Retinal pigment epithelial cell (primary cell): ENCODE measurements around the gene FRMD4B.

ENCODE experiments used
- DNase-seq: peaks from one replicate; pipeline ENCODE4 v3.0.0-alpha.2; 2010; ENCODE audit warnings: low read depth
- H3K4me3 ChIP-seq: 2 replicates; pipeline ENCODE4 v1.5.1; 2011; ENCODE audit warnings: mild to moderate bottlenecking, low read length, control low read depth, moderate library complexity
- TF ChIP-seq, protein P1 (sequence below): conservative IDR thresholded peaks from 2 replicates; pipeline ENCODE4 v1.5.1; 2011; ENCODE audit warnings: low read depth, low read length, control low read depth, inconsistent platforms

The FRMD4B gene

DNA sequence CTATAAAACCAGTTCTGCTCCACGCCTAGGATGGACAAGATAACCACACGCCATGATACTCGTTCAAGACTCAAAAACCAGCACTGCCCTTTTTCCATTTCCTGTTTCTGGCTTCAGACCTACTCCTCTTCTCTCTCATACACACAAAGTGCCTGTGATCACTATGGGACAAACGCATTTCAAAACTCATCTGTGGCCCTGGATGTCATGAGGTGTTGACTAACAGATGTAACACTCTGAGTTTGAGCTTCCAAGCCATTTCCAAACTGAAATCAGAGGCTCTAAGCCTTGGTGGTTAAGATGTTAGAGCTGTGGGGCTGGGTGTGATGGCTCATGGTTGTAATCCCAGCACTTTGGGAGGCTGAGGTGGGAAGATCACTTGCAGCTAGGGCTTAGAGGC, 207.8 kb downstream of the FRMD4B start:
- no peak overlapping the region for H3K4me3 ChIP-seq
- TF ChIP-seq, protein P1, sequence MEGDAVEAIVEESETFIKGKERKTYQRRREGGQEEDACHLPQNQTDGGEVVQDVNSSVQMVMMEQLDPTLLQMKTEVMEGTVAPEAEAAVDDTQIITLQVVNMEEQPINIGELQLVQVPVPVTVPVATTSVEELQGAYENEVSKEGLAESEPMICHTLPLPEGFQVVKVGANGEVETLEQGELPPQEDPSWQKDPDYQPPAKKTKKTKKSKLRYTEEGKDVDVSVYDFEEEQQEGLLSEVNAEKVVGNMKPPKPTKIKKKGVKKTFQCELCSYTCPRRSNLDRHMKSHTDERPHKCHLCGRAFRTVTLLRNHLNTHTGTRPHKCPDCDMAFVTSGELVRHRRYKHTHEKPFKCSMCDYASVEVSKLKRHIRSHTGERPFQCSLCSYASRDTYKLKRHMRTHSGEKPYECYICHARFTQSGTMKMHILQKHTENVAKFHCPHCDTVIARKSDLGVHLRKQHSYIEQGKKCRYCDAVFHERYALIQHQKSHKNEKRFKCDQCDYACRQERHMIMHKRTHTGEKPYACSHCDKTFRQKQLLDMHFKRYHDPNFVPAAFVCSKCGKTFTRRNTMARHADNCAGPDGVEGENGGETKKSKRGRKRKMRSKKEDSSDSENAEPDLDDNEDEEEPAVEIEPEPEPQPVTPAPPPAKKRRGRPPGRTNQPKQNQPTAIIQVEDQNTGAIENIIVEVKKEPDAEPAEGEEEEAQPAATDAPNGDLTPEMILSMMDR: no peak
- no peak for DNase-seq

DNA sequence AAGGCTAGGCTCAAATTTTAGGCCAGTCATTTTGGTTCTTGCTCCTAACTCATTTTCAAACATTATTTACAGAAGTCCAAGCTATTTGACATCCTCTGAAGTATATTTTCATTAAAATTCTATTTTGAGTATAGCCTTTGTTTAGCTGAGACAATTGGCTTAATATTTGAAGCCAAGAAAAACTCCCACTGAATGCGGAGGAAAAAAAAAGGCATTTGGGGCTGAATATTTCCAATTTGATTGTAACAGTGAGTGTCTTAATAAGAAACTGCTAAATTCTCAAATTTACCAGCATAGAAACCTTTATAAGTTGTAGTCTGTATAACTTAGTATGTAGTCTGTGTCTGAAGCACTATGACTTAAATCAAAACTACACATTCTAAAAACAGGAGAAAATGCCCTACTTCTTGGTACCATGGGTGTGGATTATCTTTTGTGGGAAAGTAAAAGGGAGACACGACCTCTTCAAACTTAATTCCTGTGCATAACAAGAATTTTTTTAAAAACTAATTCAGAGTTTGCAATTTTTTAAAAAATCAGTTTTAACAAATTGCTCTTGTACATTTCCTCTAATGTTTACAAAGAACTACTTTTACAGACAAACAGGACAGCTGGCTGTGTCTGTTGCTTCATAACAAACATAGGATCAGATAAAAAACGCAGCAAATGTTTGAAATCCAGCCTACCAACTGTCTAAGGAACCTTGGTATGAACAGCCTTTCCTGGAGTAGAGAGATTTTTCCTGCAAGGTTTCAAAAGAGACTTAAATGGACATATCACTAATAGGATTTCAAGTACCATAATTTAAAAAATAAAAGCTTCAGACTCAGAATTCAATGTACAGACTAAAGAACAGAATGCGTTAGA, 210.8 kb downstream of the FRMD4B start:
- DNase-seq: no peak
- H3K4me3 ChIP-seq: no peak overlapping the region
- TF ChIP-seq, protein P1: no peak

DNA sequence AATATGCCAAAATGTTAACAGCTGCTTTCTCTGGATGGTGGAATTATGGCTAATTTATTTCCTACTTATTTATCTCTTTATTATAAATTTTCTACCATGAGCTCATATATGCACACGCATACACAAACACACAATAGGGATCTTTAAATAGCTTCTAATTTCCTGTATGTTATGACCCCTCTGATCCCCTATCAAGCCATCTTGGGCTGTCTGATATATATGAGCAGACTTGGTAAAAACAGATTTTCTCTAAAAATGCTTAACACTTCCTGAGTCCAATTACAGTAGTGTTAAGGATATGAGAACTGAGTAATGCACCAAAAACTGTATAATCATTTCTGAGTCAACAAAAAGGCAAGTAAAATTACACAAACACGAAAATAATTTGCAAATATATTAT, 211.4 kb downstream of the FRMD4B start:
- no peak for DNase-seq
- TF ChIP-seq, protein P1: no peak
- no peak overlapping the region for H3K4me3 ChIP-seq

DNA sequence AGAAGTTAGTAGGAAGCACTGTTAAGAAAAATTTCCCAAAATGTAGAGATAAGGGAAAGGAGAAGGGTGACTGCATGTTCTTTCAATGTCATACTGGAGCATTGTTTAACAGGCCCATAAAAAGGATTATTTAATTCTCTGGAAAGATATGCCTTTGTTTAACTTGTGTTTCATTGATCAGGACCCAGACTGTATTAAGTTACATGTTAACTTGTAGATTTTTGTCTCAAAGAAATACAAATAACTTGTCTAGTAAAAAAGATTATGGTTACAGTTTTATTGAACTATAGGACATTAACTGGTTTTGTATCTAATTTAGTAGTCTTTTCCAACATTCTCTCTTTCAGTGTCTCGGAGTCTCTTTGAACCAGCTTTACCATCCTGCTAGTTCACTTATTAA, 213.8 kb downstream of the FRMD4B start:
- TF ChIP-seq, protein P1: no peak
- H3K4me3 ChIP-seq: no peak overlapping the region
- no peak for DNase-seq

DNA sequence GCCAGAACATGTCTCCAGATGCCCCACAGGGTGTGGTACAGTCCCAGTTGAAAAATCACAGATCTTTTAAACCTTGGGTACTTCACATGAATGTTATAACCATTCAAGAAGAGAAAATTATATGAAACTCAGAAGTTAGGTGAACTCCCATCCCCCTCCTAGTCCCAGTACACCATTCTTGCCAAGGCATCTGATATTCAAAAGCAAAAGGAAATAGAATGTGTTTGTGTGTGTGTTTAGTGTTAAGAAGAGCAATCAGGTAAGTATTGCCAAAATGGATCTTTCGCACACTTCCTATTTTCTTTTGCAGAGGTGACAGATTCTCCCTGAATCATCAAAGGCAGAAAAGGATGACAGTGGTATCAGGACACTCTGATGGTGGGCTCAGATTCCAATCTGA, 219.4 kb downstream of the FRMD4B start:
- no peak for DNase-seq
- TF ChIP-seq, protein P1: no peak
- no peak overlapping the region for H3K4me3 ChIP-seq

DNA sequence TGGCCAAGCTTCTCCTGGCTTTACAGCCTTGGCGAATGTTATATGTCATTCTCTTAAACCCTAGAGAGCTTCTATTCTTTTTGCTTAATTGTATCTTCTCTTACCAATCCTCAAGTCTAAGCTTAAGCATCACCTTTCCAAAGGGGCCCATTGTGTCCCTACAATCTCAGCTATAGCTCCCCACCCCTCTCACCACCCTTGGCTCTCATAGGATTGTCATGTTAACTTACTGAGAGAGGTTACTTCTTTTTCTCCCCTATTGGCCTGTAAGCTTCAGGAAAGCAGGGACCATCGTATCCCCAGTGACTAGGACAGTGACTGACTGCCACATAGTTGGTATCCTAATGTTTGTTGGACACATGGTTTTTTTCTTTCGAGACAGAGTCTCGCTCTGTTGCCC, 220.1 kb downstream of the FRMD4B start:
- no peak overlapping the region for H3K4me3 ChIP-seq
- no peak for DNase-seq
- TF ChIP-seq, protein P1: no peak

DNA sequence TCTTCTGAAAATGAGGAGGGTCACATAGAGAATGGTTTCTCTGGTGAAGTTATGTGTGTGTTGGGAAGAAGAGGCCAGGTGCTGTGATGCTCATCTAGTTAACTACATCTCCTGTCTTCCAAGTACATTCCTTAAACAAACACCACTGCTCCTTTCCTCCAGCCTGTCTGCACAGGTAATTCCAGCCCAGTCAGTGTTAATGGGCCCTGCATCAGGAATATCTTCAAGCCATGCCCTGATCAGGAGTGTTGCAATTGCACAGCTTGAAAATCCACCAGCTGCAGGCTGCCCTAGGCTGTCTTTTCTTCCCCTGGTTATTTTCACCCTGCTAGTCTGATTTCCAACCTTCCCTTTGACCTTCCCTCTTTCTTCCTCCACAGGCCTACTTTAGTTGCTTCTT, 221.6 kb downstream of the FRMD4B start:
- no peak for DNase-seq
- TF ChIP-seq, protein P1: no peak
- H3K4me3 ChIP-seq: no peak overlapping the region
